Gastrocnemius medialis (tissue), 4 donors: ENCODE measurements around the gene NUP43. TPM values are rescaled to one million over a fixed set of nuclear protein-coding genes. Genes with fewer than 3 reads are reported as not detected.

Experiments used
- ATAC-seq, 2 donors: fragments of 150-250 bp; one replicate each; pipeline ENCODE4 v1.9.1; 2016
- DNase-seq, 2 donors: peaks; one replicate each; pipeline ENCODE4 v3.0.0-alpha.2; 2019
- H3K27ac ChIP-seq, 4 donors: fragments of 200-600 bp; sonication (generic); 1 replicate in 1 of 4; 2 replicates in 3 of 4; pipeline ENCODE4 v1.5.1; 2016 to 2018; ENCODE audit warnings: mild to moderate bottlenecking in 2 of 4, moderate library complexity in 1 of 4
- H3K27me3 ChIP-seq, 3 donors: fragments of 200-600 bp; sonication (generic) in 2 of 3; 1 replicate in 1 of 3; 2 replicates in 2 of 3; pipeline versions ENCODE4 v1.5.1 to v1.6.0; 2016 to 2019; ENCODE audit warnings: mild to moderate bottlenecking in 1 of 3, moderate library complexity in 1 of 3
- H3K36me3 ChIP-seq, 2 donors: fragments of 200-600 bp; sonication (generic) in 1 of 2; one replicate each; pipeline ENCODE4 v1.5.1; 2017 to 2018
- H3K4me1 ChIP-seq, 2 donors: fragments of 200-600 bp; sonication (generic) in 1 of 2; one replicate each; pipeline ENCODE4 v1.5.1; 2016 to 2017; ENCODE audit warnings: mild to moderate bottlenecking in 2 of 2
- H3K4me3 ChIP-seq, 4 donors: fragments of 200-600 bp; sonication (generic) in 3 of 4; 1 replicate in 1 of 4; 2 replicates in 3 of 4; pipeline ENCODE4 v1.5.1; 2016 to 2019; ENCODE audit warnings: mild to moderate bottlenecking in 2 of 4
- H3K9me3 ChIP-seq, 3 donors: fragments of 200-600 bp; sonication (generic) in 2 of 3; 1 replicate in 1 of 3; 2 replicates in 2 of 3; pipeline ENCODE4 v1.5.1; 2016 to 2019
- POLR2A ChIP-seq, 2 donors: fragments of 450-650 bp; IDR thresholded peaks; one replicate each; pipeline ENCODE4 v1.6.1; 2017; ENCODE audit warnings: antibody characterized with exemption in 2 of 2, mild to moderate bottlenecking in 2 of 2, moderate library complexity in 2 of 2
- in situ Hi-C, 4 donors: fragments of 200-750 bp; cut with MboI; loops; one replicate each; pipeline versions ENCODE4 v1.15.0 to v1.8.0; 2017; ENCODE audit warnings: low sequenced_read_pairs in 4 of 4
- intact Hi-C: fragments of 100-400 bp; cut with DNase I; formaldehyde crosslinking; loops from one replicate; pipeline ENCODE4 v1.15.1; 2023; ENCODE audit warnings: low total_unique reads
- total RNA-seq, 4 donors: library from RNA; depleted of rRNA; stranded (reverse); fragments of >200 nt; gene quantifications; one replicate each; pipeline versions ENCODE4 v1.1.0 to v1.2.3, GENCODE V29; 2016
- TF ChIP-seq, protein P1 (sequence below), 5 experiments: fragments of 450-650 bp in 3 of 5; fragments of 200-600 bp in 2 of 5; sonication (generic) in 2 of 5; IDR thresholded peaks in 4 of 5; conservative IDR thresholded peaks in 1 of 5; 1 replicate in 4 of 5; 2 replicates in 1 of 5; pipeline ENCODE4 v1.5.1; 2016 to 2019; ENCODE audit warnings: antibody characterized with exemption in 5 of 5, mild to moderate bottlenecking in 3 of 5, moderate library complexity in 3 of 5

The NUP43 gene
- total RNA-seq, 4 donors from 2014 or later = 15.0 to 42.0 (median 16.7) TPM

DNA sequence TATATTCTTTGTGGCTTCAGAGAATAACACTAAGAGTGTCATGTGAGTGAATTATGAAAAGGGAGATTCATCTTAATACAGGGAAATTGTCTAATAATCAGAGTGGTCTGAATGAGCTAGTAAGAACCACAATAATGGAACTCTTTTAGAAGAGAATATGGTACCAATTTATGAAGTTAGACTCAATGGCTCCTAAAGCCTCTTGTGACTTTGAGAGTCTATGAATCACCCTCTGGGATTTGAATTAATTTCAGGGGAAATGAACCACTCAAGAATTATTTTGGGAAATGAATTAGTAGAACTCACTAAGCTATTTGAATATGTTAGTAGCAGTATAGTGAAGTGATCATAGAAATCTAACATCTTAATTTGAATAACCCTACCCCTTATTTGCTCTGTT lies 17.5 kb upstream of the NUP43 start:
- Histone ChIP-seq H3K36me3 (peaks cover 0 to 17% of the 10 kb centered on the region in 2 donors), H3K4me1 (no peaks in the 10 kb centered on the region), H3K27ac (no peak overlapping the region), H3K27me3 (no peaks in the 10 kb centered on the region), H3K9me3 (no peaks in the 10 kb centered on the region), H3K4me3 (no peak overlapping the region)
- TF ChIP-seq, protein P1, sequence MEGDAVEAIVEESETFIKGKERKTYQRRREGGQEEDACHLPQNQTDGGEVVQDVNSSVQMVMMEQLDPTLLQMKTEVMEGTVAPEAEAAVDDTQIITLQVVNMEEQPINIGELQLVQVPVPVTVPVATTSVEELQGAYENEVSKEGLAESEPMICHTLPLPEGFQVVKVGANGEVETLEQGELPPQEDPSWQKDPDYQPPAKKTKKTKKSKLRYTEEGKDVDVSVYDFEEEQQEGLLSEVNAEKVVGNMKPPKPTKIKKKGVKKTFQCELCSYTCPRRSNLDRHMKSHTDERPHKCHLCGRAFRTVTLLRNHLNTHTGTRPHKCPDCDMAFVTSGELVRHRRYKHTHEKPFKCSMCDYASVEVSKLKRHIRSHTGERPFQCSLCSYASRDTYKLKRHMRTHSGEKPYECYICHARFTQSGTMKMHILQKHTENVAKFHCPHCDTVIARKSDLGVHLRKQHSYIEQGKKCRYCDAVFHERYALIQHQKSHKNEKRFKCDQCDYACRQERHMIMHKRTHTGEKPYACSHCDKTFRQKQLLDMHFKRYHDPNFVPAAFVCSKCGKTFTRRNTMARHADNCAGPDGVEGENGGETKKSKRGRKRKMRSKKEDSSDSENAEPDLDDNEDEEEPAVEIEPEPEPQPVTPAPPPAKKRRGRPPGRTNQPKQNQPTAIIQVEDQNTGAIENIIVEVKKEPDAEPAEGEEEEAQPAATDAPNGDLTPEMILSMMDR (IDR thresholded peaks at IDR 0.05 in 4 of 5, conservative IDR thresholded peaks at IDR 0.05 in 1 of 5) = no peak
- TF ChIP-seq POLR2A (IDR thresholded peaks at IDR 0.05) = no peak
- DNase-seq (no peak), ATAC-seq (no peak)
- intact Hi-C loops = no loop called here
- in situ Hi-C loops = no loop called here

- Histone ChIP-seq H3K4me3 (no peak overlapping the region), H3K4me1 (no peaks in the 10 kb centered on the region), H3K36me3 (peaks cover 0 to 12% of the 10 kb centered on the region in 2 donors), H3K27me3 (no peaks in the 10 kb centered on the region), H3K27ac (no peak overlapping the region), H3K9me3 (no peaks in the 10 kb centered on the region)
- no peak for DNase-seq
- intact Hi-C loops = no loop called here
- TF ChIP-seq, protein P1 (IDR thresholded peaks at IDR 0.05 in 4 of 5, conservative IDR thresholded peaks at IDR 0.05 in 1 of 5) = no peak
- TF ChIP-seq POLR2A (IDR thresholded peaks at IDR 0.05) = no peak
- in situ Hi-C loops = no loop called here
- no peak for ATAC-seq
Measured at GRCh38 chr6:149761438-149761837, 15.1 kb upstream of the NUP43 start.

DNA sequence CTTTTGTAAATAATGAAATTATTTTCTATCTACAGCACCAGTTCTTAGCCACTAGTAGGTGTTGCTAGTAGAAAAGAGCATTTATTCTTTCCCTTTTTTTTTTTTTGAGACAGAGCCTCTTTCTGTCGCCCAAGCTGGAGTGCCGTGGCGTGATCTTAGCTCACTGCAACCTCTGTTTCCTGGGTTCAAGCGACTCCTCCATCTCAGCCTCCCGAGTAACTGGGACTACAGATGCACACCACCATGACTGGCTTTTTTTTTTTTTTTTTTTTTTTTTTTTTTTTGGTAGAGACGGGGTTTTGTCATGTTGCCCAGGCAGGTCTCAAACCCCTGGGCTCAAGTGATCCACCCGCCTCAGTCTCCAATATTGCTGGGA lies 9.9 kb upstream of the NUP43 start:
- peak overlapping the region; percentile 97 to 99 (median 98) for H3K27ac ChIP-seq
- TF ChIP-seq, protein P1 (IDR thresholded peaks at IDR 0.05 in 4 of 5, conservative IDR thresholded peaks at IDR 0.05 in 1 of 5) = no peak
- TF ChIP-seq POLR2A (IDR thresholded peaks at IDR 0.05) = no peak
- H3K27me3 ChIP-seq = no peaks in the 10 kb centered on the region
- H3K36me3 ChIP-seq = peaks cover 0 to 3% of the 10 kb centered on the region in 2 donors
- H3K9me3 ChIP-seq = no peaks in the 10 kb centered on the region
- no peak overlapping the region for H3K4me3 ChIP-seq
- in situ Hi-C loops = no loop called here
- DNase-seq = no peak
- ATAC-seq = no peak
- intact Hi-C loops = loop anchor here (5.0 kb wide), 1 partner anchor 46 kb away; no protein-coding TSS in a partner anchor
- H3K4me1 ChIP-seq = peaks cover 36 to 47% of the 10 kb centered on the region in 2 donors

- no peaks in the 10 kb centered on the region for H3K27me3 ChIP-seq
- H3K36me3 ChIP-seq = peaks cover 0 to 3% of the 10 kb centered on the region in 2 donors
- in situ Hi-C loops (no loop called here), intact Hi-C loops (loop anchor here (5.0 kb wide), 1 partner anchor 47 kb away; no protein-coding TSS in a partner anchor)
- TF ChIP-seq, protein P1 (IDR thresholded peaks at IDR 0.05 in 4 of 5, conservative IDR thresholded peaks at IDR 0.05 in 1 of 5) = no peak
- peak in 1 of 2 donors; percentile 19 for TF ChIP-seq POLR2A (IDR thresholded peaks at IDR 0.05)
- DNase-seq (no peak), ATAC-seq (peak; percentile 85 to 87)
- H3K4me3 ChIP-seq = peak overlapping the region in 1 of 4 donors; percentile 5
- peak overlapping the region; percentile 97 to 99 (median 98) for H3K27ac ChIP-seq
- peaks cover 43 to 53% of the 10 kb centered on the region in 2 donors for H3K4me1 ChIP-seq
- no peaks in the 10 kb centered on the region for H3K9me3 ChIP-seq
Measured at GRCh38 chr6:149755300-149756260, 9.3 kb upstream of the NUP43 start.
